Astrocyte of the spinal cord (primary cell): ENCODE measurements around the gene DHDH.

Experiments
- DNase-seq: peaks from one replicate; pipeline ENCODE4 v3.0.0; 2011; ENCODE audit warnings: low read depth, low spot score
- H3K4me3 ChIP-seq: 2 replicates; pipeline ENCODE4 v1.5.1; 2011; ENCODE audit warnings: low read depth, mild to moderate bottlenecking, low read length, moderate library complexity
- in situ Hi-C: cut with HindIII; loops from 2 replicates; pipeline ENCODE4 v1.10.0; 2017; ENCODE audit warnings: low sequenced_read_pairs
- TF ChIP-seq, protein P1 (sequence below): IDR thresholded peaks from 2 replicates; pipeline ENCODE4 v1.5.1; 2012; ENCODE audit warnings: low read depth, mild to moderate bottlenecking, low read length, inconsistent platforms

DHDH gene

DNA sequence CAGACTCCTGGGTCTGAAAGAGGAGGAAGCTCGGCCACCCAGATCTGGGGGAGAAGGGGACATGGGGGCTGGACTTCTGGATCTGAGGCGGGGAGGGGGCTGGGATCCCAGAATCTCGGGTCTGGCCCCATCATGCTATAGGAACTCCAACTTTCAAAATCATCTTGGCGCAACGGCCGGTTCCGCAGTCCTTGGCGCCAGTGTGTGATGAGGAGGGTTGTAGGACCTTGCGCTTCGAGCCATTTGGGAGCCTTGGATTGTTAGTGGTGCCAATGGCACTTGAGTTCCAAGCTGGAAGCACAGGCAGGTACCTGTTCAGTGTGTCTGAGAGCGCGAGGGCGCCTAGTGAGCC, 60.5 kb downstream of the DHDH start:
- peak overlapping the region; percentile 74 for H3K4me3 ChIP-seq
- in situ Hi-C loops: no loop called here
- DNase-seq: no peak
- TF ChIP-seq, protein P1, sequence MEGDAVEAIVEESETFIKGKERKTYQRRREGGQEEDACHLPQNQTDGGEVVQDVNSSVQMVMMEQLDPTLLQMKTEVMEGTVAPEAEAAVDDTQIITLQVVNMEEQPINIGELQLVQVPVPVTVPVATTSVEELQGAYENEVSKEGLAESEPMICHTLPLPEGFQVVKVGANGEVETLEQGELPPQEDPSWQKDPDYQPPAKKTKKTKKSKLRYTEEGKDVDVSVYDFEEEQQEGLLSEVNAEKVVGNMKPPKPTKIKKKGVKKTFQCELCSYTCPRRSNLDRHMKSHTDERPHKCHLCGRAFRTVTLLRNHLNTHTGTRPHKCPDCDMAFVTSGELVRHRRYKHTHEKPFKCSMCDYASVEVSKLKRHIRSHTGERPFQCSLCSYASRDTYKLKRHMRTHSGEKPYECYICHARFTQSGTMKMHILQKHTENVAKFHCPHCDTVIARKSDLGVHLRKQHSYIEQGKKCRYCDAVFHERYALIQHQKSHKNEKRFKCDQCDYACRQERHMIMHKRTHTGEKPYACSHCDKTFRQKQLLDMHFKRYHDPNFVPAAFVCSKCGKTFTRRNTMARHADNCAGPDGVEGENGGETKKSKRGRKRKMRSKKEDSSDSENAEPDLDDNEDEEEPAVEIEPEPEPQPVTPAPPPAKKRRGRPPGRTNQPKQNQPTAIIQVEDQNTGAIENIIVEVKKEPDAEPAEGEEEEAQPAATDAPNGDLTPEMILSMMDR: no peak
